GM21576 (cell line): ENCODE data around the gene NEU4.
"Not testable (repeated sequence)": the region's sequence is repeated elsewhere in the genome, so short reads cannot be mapped to it uniquely, and the experiment has no call there.

Experiments used
- ATAC-seq: cut with Tn5 transposase; IDR thresholded peaks from one replicate; pipeline ENCODE4 v1.9.1; 2021; ENCODE audit warnings: mild to moderate bottlenecking, moderate library complexity; ENCODE audit not compliant: unreplicated experiment

NEU4 gene

GRCh38 chr2:241774419-241775222, 34.4 kb upstream of the NEU4 start:
- ATAC-seq = no peak

DNA sequence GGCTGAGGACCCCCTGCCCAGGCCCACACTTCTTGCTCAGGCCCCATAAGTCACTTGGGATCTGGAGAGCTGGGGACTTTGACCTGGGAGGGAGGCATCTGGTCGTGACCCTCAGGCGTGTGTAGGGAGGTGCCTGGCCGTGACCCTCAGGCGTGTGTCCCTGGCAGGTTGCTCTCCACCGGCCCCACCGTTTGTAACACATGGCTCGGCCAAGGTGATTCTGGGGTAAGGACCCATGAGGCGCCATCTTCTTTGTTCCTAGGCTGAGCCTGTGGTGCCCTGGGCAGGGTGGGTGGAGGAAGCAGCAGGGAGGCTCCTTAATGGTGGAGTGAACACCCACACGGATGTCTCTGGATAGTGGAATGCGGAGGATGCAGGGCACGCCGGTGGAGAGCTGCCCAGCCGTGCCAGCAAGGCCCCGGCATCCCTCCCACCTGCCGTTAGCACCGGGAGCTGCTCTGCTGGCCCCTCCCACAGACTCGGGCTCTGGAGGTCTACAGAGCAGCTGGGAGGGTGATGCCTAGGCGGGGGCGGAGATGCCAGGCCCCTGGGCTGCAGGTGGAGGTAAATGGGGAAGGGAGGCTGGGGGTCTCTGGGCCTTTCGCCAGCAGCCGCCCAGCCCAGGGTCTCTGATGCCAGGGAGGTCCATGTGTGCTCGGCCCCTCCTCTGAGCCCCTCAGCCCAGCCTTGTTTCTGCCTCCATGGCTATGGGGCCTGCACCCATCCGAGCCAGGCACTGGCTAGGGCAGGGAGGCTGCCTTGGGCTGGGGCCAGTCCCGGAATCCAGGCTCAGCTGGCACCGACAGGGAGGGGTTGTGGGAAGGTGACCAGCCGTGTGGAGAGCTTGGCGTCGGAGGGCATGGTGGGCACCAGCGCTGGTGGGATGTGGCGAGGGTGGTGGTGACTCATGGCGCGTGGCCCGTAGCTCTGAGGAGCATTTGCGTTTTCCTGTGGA, 33.5 kb upstream of the NEU4 start:
- ATAC-seq = no peak

DNA sequence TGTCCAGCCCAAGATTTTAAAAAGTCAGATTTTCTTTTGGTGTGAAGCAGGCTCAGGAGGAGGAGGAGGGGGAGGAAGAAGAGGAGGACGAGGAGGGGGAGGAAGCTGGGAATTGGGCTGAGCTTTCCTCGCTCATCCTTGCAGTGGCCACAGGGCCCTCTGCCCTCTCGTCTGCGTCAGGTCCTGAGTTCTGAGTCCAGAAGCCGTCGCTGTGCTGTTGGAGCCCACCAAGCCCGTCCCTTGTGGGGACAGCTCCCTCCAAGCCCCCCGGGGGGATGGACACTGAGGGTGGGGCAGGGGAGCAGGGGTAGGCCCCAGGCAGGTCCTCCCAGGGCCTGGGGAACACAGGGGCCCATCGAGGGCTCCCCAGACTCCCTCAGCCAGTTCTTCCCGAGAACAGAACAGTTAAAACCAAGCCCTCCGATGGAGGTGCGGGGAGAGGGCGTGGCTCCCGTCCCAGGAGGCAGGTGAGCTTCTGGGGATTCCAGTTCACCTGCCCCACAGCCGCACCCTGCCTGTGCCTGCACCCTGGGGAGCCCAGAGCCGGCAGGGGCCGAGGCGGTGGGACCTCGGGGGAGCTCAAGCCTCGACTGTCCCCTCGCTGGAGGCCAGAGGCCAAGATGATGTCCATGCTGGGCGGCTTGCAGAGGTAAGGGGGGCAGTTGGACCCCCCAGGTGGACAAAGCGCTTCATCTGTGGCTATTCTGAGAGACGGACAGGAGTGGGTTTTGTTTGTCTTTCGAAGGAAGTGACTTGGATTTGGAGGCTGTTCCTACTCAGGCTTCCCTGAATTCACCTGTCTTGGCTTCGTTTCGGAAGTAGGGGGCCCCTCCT, 32.4 kb upstream of the NEU4 start, which contains the start of gene GAL3ST2:
Gene GAL3ST2, plus strand, starts transcription at position 487 of the 834 bp plus-strand sequence. Its CDS starts 134 bp downstream, at position 621.
- no peak for ATAC-seq

GRCh38 chr2:241777170-241777685, 31.8 kb upstream of the NEU4 start:
- ATAC-seq = no peak

- ATAC-seq = no peak
Observed at GRCh38 chr2:241777686-241778627, 31.0 kb upstream of the NEU4 start.

- no peak for ATAC-seq
Observed at GRCh38 chr2:241780939-241781569, 27.9 kb upstream of the NEU4 start.

DNA sequence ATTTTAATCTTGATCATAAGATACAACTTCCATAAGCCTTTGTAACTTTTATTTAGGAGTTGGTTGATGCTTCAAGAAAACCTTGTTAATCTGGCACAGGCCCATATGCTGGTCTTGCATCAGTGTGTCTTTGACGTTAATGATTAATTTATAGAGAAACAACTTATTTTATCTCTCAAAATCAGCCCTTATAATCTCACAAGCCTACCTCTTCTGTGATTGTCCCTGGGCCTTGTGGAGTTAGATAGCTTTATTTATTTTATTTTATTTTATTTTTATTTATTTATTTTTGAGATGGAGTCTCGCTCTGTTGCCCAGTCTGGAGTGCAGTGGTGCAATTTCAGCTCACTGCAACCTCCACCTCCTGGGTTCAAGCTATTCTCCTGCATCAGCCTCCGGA, 26.9 kb upstream of the NEU4 start:
- ATAC-seq = not testable (repeated sequence)

DNA sequence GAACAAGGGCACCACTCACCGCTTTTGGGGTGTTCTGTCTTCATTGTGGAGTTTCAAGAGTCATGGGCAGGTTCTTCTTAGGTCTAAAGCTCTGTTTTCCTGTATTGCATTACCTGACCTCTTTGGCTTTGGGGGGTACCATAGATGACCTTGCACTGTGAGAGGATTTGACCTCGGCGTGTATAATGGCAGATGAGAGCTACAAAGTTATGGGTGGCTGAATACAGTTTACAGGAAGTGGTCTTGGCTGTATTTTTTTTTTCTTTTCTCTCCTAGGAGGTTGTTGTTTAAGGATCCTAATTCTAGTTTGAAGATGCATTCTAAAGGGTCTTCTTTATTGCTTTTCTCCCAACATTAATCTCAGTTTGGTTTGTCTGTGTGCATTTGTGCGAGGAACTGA, 20.9 kb upstream of the NEU4 start:
- no peak for ATAC-seq

DNA sequence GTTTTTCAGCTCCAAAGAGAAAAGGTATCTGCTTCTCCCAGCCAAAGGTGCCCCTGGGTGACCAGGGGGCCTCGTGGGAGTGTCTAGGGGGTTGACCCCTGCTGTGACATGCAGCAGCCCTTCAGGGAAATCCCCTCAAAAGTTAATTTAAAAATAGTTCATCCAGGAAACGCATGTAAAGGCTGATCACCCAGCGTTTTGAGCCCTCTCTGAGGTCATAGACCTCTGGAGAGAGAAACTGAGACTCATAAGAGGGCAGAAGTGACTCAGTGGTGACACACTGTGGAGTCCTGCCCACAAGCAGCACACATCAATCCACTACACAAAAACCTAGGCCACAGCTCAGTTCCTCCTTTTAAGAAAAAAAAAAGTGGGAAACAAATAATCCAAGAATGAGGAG, 20.4 kb upstream of the NEU4 start:
- ATAC-seq = no peak

DNA sequence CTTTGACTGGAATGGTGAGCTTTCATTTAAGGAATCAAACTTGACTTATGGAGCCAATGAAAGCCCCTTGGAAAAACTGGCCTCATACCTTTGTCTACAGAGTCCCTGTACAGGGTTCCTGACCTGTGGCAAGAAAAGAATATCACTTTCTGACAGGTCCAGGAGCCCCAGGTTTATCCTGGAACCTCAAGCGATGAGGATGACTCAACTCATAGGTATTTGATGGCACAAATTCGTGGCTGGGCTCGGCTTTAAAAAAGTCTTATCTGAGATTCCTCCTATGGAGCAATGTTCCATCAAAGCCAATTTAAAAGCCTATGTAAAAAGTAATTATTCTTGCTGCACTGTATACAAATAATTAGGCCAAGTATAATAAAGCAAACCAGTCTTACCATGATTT, 17.6 kb upstream of the NEU4 start:
- not testable (repeated sequence) for ATAC-seq

DNA sequence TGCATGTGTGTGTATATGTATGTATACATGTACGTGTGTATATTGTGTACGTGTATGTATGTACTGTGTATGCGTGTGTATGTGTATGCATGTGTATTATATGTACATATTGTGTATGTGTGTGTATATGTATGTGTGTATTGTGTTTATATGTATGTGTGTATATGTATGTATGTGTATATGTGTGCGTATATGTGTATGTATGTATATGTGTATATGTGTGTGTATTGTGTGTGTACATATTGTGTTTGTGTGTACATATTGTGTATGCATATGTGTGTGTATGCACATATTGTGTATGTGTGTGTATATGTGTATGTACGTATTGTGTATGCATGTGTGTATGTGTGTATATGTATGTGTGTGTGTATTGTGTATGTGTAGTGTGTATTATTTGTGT, 15.6 kb upstream of the NEU4 start:
- ATAC-seq = no peak

DNA sequence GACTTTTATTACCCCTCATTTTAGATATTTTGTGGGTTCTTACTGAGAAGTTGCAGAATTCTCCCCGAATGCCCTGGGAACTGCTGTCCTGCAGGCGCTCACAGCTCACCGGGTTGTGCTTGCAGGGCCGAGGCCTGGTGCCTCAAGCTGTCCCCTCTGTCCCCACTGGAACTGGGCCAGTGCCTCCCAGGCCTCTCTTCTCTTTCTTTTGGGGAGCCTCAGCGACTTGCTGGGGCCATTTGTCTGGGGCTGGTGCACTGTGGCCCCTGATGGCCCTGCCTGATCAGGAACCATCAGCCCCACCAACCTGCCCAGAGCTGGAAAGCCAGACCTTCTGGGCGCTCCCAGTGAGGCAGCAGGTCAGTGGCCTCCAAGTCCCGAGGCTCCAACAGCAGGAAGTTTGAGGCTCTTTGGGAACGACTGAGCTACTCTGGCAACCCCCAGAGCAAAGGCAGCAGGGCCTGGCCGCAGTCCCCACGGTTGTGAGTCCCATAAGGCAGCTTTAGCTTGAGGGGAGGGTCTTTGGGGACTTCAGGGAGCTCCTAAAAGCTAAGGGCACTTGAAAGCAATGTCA, 14.7 kb upstream of the NEU4 start:
- no peak for ATAC-seq

DNA sequence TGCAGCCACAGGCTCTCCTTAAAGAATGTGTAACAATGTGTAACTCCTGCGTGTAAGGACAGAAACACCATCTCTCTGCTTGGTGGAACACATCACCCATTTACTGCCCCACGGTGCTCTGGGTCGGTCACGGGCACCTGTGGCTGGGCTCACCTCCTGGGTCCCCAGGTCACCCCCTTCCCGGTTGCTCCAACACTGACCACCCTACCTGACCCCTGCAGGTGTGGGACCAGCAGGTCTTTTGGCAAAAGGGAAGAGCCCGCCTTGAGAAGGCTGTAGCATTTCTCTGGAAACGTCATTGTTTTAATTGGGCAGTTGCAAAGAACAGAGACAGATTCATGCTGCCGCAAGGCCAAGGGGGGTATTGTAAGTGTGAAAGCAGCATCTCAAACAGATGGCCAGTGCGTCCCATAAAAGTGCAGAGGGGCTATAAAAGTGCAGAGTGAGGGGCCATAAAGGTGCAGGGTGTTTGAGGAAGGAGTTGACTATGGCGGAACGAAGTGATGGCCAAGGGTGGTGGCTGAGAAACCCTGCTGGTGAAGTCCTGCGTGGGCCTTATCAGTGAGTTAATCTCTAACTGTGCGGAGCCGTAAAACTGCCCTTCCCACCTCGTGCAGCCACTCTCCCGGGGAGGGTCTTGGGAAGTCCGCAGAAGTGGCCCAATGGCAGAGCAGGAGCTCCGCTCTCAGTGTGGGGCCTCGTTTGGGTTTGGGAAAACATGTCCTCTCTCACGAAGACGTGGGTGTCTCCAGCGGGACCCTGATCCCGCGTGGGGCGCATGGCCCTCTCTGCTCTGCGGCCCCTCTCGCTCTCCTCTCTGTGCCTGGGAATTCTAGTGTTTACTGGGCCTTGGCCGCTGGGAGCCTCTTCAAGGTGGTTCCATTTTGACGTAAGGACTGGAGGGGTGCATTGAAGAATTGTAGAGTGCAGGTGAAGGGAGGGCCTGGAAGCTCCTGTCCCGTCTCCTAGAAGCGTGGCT, 13.7 kb upstream of the NEU4 start:
- ATAC-seq = no peak

GRCh38 chr2:241796209-241796608, 12.8 kb upstream of the NEU4 start:
- no peak for ATAC-seq

GRCh38 chr2:241796610-241797138, 12.3 kb upstream of the NEU4 start:
- ATAC-seq = no peak

DNA sequence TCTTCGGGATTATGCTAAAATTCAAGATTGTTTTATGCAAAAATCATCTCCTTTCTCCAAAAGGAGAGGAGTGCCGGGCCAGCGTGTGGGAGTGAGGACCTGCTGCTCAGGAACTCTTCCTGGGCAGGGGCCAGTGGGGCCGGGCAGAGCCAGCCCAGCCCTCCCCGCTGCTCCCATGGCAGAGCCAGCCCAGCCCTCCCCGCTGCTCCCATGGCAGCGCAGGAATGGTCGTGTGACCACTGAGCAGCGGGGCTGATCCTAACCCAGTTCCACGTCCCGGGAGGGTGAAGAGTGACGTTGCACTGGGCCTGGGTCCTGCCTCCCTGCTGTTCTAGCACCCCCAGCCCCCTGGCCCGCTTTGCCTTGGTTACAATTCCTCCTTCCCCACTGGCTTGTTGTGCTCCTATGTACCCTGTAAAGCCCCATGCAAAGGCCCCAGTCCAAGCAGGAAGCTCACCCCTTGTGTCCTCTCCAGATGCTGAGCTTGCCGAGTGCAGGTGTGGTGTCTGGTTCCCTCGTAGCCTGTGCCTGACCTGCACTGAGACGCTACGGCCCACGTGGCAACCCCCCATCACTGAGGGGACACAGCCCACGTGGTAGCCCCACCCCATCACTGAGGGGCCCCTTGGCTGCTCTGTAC, 11.4 kb upstream of the NEU4 start:
- ATAC-seq = no peak

DNA sequence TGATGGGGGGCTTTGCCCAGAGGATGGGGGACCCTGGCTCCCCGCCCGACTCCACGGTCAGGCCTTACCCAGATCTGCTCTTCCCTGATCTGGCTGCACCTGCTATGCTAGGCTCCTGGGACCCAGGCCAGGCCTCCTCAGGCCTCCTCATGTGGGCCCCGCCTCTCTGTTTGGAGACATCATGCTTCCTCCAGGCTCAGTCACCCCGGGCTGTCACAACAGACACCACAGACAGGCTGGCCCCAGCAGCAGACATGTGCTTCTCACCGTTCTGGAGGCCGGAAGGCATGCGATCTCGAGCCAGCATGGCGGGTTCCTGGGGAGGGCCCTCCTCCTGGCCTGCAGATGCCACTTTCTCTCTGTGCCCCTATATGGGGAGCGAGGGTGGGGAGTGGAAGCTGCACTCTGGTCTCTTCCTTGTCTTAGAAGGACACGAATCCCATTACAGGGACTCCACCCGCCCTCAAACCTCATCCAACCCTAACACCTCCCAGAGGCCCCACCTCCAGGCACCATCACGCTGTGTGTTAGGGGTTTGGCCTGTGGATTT, 10.8 kb upstream of the NEU4 start:
- ATAC-seq = no peak
